Immature natural killer cell (primary cell): Measurements from ENCODE around the gene AIDA. TPM values are rescaled to one million over a fixed set of nuclear protein-coding genes. Genes with fewer than 3 reads are reported as not detected.
A peak's percentile ranks its signal among the peaks of the same experiment; 100 is the strongest.

Source experiments
- DNase-seq, 3 donors: peaks; one replicate each; pipeline ENCODE4 v3.0.0; 2022; ENCODE audit warnings: mixed read lengths in 1 of 3
- H3K27ac Mint-ChIP-seq, 6 donors: one replicate each; pipeline ENCODE4 v1.8.0; 2020; ENCODE audit warnings: mixed read lengths in 6 of 6, mild to moderate bottlenecking in 5 of 6, inconsistent platforms in 4 of 6, moderate library complexity in 3 of 6
- H3K27me3 Mint-ChIP-seq, 3 donors: one replicate each; pipeline ENCODE4 v1.8.0; 2020 to 2021; ENCODE audit warnings: low read depth in 3 of 3, mild to moderate bottlenecking in 3 of 3, mixed read lengths in 3 of 3, moderate library complexity in 3 of 3, inconsistent platforms in 1 of 3
- H3K36me3 Mint-ChIP-seq, 3 donors: one replicate each; pipeline ENCODE4 v1.8.0; 2020; ENCODE audit warnings: mixed read lengths in 3 of 3, inconsistent platforms in 2 of 3, mild to moderate bottlenecking in 2 of 3
- H3K4me1 Mint-ChIP-seq, 2 donors: one replicate each; pipeline ENCODE4 v1.8.0; 2020; ENCODE audit warnings: inconsistent platforms in 2 of 2, mild to moderate bottlenecking in 2 of 2, mixed read lengths in 2 of 2, moderate library complexity in 1 of 2
- H3K4me3 Mint-ChIP-seq, 5 donors: one replicate each; pipeline ENCODE4 v1.8.0; 2020; ENCODE audit warnings: mild to moderate bottlenecking in 5 of 5, mixed read lengths in 5 of 5, inconsistent platforms in 3 of 5, moderate library complexity in 3 of 5
- H3K9me3 Mint-ChIP-seq, 6 donors: one replicate each; pipeline ENCODE4 v1.8.0; 2020; ENCODE audit warnings: mild to moderate bottlenecking in 6 of 6, mixed read lengths in 6 of 6, inconsistent platforms in 4 of 6, moderate library complexity in 3 of 6
- polyA plus RNA-seq, 3 donors: library from polyadenylated mRNA; unstranded; fragments of 300-500 nt; fragmentation: Illumina TruSeq; gene quantifications; one replicate each; pipeline ENCODE4 v1.2.3, GENCODE V29; 2021

AIDA gene
- polyA plus RNA-seq, 3 donors from 2014 or later, result 16.7 to 22.0 (median 21.2) TPM

DNA sequence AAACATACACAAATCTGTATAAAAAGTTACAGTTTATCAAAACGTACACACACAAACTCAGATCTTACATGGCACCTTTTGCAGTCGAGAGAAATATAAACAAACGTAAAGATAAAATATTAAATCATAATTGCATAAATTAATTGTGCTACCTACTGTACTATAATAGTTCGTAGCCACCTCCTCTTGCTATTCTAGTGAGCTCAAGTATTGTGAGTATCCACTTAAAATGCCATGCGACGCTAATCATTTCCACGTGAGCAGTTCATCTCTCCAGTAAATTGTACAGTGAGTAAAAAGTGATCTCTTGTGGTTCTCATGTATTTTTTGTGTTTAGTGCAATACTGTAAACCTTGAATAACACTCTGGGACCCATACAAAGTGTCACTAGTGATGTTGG is 88.1 kb downstream of the AIDA start:
- Mint-ChIP-seq H3K36me3 (peaks cover 44 to 57% (median 46%) of the 10 kb centered on the region in 3 donors), H3K27ac (no peak overlapping the region), H3K4me1 (peaks cover 7 to 12% of the 10 kb centered on the region in 2 donors), H3K27me3 (peaks cover 0 to 6% (median 0%) of the 10 kb centered on the region in 3 donors), H3K9me3 (no peaks in the 10 kb centered on the region), H3K4me3 (no peak overlapping the region)
- DNase-seq, result no peak

- DNase-seq, result no peak
- Mint-ChIP-seq H3K27ac (no peak overlapping the region), H3K4me3 (no peak overlapping the region), H3K4me1 (peaks cover 12 to 18% of the 10 kb centered on the region in 2 donors), H3K27me3 (peaks cover 0 to 10% (median 5%) of the 10 kb centered on the region in 3 donors), H3K9me3 (no peaks in the 10 kb centered on the region), H3K36me3 (peaks cover 39 to 49% (median 40%) of the 10 kb centered on the region in 3 donors)
Measured at GRCh38 chr1:222623458-222623857, 88.8 kb downstream of the AIDA start.

DNA sequence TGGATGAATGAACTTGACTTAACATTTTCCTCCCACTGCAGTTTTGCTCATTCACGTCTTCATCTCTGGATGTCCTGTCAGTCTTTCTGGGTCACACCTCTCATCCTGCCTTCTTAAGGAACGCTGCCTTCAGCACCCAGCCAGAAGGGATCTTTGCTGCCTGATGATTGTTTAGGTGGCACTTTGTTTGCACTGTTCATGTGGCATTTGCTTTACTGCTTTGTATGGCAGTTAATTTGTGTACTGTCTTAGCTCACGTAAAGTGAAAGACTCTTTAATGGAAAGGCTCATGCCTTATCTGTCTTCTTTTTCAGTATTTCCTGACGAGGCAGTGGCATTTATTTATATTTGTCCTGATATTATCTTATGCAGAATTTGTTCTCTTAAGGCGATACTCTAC is 89.5 kb downstream of the AIDA start:
- Mint-ChIP-seq H3K36me3 (peaks cover 32 to 42% (median 33%) of the 10 kb centered on the region in 3 donors), H3K27me3 (peaks cover 0 to 13% (median 5%) of the 10 kb centered on the region in 3 donors), H3K27ac (peak overlapping the region in 1 of 6 donors; percentile 66), H3K4me3 (no peak overlapping the region), H3K9me3 (no peaks in the 10 kb centered on the region), H3K4me1 (peaks cover 12 to 18% of the 10 kb centered on the region in 2 donors)
- DNase-seq, result no peak

DNA sequence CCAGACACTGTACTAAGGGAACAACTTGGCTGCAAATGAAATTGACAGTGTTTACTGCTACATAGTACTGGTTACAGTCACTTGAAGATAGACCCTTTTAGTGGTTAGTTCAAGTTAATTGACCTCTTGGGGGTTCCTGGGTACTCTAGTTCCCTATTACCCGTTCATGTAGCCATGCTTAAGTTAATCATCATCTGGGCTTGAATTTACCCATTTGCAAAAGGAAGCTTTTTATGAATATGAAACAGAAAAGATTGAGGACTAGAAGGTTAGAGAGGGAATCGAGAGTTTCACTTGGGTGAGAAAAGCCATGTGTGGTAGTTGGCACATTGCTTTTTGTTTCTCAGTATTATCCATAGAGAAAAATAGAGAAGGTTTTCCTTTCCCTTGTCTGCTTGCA is 91.7 kb downstream of the AIDA start:
- peak overlapping the region in 2 of 5 donors; percentile 18 to 80 for H3K4me3 Mint-ChIP-seq
- H3K36me3 Mint-ChIP-seq, result peaks cover 16 to 25% (median 16%) of the 10 kb centered on the region in 3 donors
- H3K4me1 Mint-ChIP-seq, result peaks cover 21 to 23% of the 10 kb centered on the region in 2 donors
- no peak for DNase-seq
- peaks cover 6 to 17% (median 14%) of the 10 kb centered on the region in 3 donors for H3K27me3 Mint-ChIP-seq
- no peaks in the 10 kb centered on the region for H3K9me3 Mint-ChIP-seq
- peak overlapping the region in 1 of 6 donors; percentile 4 for H3K27ac Mint-ChIP-seq

DNA sequence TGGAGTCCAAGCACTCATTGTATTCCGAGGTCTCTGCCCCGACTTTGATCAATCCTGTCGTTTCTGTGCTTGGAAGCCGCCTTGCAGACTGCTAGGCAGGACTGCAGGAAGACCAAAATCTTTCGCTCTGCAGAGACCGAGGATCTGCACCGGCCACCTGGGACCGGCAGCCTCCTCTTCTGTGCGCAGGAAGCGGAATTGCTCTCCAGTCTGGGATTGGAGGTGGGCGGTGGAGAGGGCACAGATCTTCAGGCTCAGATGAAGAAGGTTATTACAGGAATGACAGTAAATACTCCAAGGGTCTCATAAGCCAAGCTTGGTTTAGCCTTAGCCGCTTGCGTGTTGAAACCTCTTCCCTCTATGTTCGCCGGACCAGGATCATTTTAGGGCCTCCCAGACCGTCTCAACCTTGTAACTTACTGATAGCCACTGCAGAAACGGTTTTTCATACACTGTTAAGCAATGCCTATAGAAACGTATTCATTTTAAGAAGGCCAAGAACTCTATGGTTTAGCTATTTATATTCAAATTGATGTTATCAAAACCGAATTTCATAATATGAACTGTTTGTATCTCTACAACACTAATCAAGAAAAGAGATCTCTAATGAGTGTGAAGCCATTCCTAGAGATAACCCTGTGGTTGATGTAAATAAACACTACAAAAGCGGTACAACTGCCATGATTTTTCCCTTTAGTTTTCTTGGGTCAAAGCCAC is 93.3 kb downstream of the AIDA start:
- DNase-seq, result no peak
- H3K27ac Mint-ChIP-seq, result peak overlapping the region; percentile 70 to 81 (median 77)

More for the DNA sequence above, 93.3 kb downstream of the AIDA start:
- Mint-ChIP-seq H3K4me3 (peak overlapping the region; percentile 80 to 85 (median 82)), H3K4me1 (peaks cover 21 to 23% of the 10 kb centered on the region in 2 donors), H3K36me3 (peaks cover 12 to 22% (median 13%) of the 10 kb centered on the region in 3 donors), H3K9me3 (no peaks in the 10 kb centered on the region), H3K27me3 (peaks cover 13 to 20% (median 17%) of the 10 kb centered on the region in 3 donors)

Other genes with a start within 250 kb of the AIDA start
- gene HHIPL2, start 164.4 kb downstream of the AIDA start, polyA plus RNA-seq, result not detected
- gene TAF1A, start 122.6 kb downstream of the AIDA start, polyA plus RNA-seq, result 1 to 10 TPM in 2 of 3 donors, under 1 TPM in 1; 0.98 to 8.3 (median 3.4) TPM
- gene MIA3, start 94.4 kb downstream of the AIDA start, polyA plus RNA-seq, result 10 to 100 TPM; 24.5 to 61.6 (median 50.8) TPM
- 10 to 100 TPM; 17.5 to 26.5 (median 22.1) TPM for gene BROX, start 73 bp upstream of the AIDA start, polyA plus RNA-seq
- not detected for gene FAM177B, start 24.7 kb upstream of the AIDA start, polyA plus RNA-seq
- 1 to 10 TPM; 2.5 to 5.1 (median 2.8) TPM for gene DISP1, start 102.5 kb upstream of the AIDA start, polyA plus RNA-seq